ENCODE data around the gene TRPM8. TPM values are rescaled to one million over a fixed set of nuclear protein-coding genes. Genes with fewer than 3 reads are reported as not detected.

The TRPM8 gene
- total and polyA plus RNA-seq, 2 of the 8 experiments (the other 6 are each of a cell fraction or from before 2014, with no cell fraction given), result 0.18 to 0.54 TPM

DNA sequence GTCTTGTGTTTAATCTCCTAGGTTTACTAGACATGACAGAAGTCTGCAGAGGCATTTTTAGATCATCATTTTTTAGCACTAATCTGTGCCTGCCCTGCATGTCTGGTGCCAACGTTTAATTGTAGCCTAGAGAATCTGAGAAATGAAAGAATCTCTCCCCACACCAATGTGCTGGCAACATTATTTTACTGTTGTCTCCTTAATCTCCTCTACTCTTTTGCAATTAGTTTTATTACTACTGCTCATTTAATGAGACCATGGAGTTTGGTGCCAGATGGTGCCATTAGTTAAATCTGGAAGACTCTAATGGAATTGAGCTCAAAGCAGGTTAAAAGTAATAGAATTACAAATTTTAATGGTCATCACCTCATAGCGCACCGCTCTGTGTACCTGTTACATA lies 129.3 kb downstream of the TRPM8 start:
- 84% methylated on average over 3 of the region's 3 CpGs; no CpG with 5 or more reads in 1 of the 2 experiments for WGBS, 2 experiments (ENCODE audit: extremely low coverage in 1 of 2, insufficient coverage in 1 of 2, insufficient read length in 1 of 2, insufficient replicate concordance in 2 of 2, low coverage in 1 of 2, low lambda C conversion rate in 2 of 2, missing lambda C conversion rate in 1 of 2)
- no peaks in the 10 kb centered on the region for H3K4me1 ChIP-seq (replicated peaks in 1 of 4; ENCODE audit: control insufficient read depth in 3 of 4, insufficient read depth in 4 of 4, low read length in 3 of 4)
- no peaks in the 10 kb centered on the region for H3K23me2 ChIP-seq (ENCODE audit: low read depth, low read length)
- H2BK5ac ChIP-seq (ENCODE audit: low read depth, low read length), result no peak overlapping the region
- ChIA-PET CTCF (ENCODE audit: partially characterized antibody) (interaction anchor here (0.6 kb wide), 1 partner anchor 23 kb away, joined by 3 read pairs; no protein-coding TSS in a partner anchor), POLR2A (ENCODE audit: partially characterized antibody) (no interaction called here)
- H3K36me3 ChIP-seq (ENCODE audit: control insufficient read depth in 2 of 4, insufficient read depth in 4 of 4, low read length in 3 of 4), result no peaks in the 10 kb centered on the region
- no peak overlapping the region for H3K14ac ChIP-seq (ENCODE audit: insufficient read length)
- H3K79me1 ChIP-seq (ENCODE audit: low read depth, low read length), result no peaks in the 10 kb centered on the region
- H2AK5ac ChIP-seq (ENCODE audit: low read depth, low read length), result no peak overlapping the region
- TF ChIP-seq, protein P1, sequence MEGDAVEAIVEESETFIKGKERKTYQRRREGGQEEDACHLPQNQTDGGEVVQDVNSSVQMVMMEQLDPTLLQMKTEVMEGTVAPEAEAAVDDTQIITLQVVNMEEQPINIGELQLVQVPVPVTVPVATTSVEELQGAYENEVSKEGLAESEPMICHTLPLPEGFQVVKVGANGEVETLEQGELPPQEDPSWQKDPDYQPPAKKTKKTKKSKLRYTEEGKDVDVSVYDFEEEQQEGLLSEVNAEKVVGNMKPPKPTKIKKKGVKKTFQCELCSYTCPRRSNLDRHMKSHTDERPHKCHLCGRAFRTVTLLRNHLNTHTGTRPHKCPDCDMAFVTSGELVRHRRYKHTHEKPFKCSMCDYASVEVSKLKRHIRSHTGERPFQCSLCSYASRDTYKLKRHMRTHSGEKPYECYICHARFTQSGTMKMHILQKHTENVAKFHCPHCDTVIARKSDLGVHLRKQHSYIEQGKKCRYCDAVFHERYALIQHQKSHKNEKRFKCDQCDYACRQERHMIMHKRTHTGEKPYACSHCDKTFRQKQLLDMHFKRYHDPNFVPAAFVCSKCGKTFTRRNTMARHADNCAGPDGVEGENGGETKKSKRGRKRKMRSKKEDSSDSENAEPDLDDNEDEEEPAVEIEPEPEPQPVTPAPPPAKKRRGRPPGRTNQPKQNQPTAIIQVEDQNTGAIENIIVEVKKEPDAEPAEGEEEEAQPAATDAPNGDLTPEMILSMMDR (IDR thresholded peaks at IDR 0.05; ENCODE audit: control extremely low read depth in 1 of 3, insufficient read depth in 1 of 3, low read depth in 1 of 3, low read length in 3 of 3), result no peak
- TF ChIP-seq JUN (IDR thresholded peaks at IDR 0.05; ENCODE audit: low read depth, low read length) (no peak), RAD21 (IDR thresholded peaks at IDR 0.05 in 1 of 2, conservative IDR thresholded peaks at IDR 0.05 in 1 of 2; ENCODE audit: low read depth in 2 of 2, low read length in 2 of 2) (no peak)
- peaks cover 0 to 1% (median 0%) of the 10 kb centered on the region in 4 experiments; a peak in 1 of 7 replicates for H3K27me3 ChIP-seq (replicated peaks in 1 of 4; ENCODE audit: control insufficient read depth in 3 of 4, extremely low read depth in 1 of 4, insufficient read depth in 3 of 4, low read length in 3 of 4)
- H2BK120ac ChIP-seq (replicated peaks; ENCODE audit: low read depth, low read length), result no peak overlapping the region
- H3K9ac ChIP-seq (replicated peaks in 1 of 4; ENCODE audit: extremely low read depth in 1 of 4, low read depth in 3 of 4, low read length in 3 of 4), result no peak overlapping the region
- no peak overlapping the region for H3K4me3 ChIP-seq (ENCODE audit: extremely low read depth in 1 of 4, insufficient read depth in 2 of 4, low read depth in 3 of 4, low read length in 4 of 4)
- H3K27ac ChIP-seq (ENCODE audit: low read depth, low read length), result no peak overlapping the region
- no peak overlapping the region for H2AFZ ChIP-seq (ENCODE audit: low read length)
- no peak for DNase-seq (ENCODE audit: low read depth in 1 of 2, low spot score in 2 of 2)
- H2BK20ac ChIP-seq (ENCODE audit: low read length), result no peak overlapping the region
- no peak overlapping the region for H3K4me2 ChIP-seq (ENCODE audit: insufficient read depth in 1 of 2, low read depth in 2 of 2, low read length in 2 of 2)
- no peaks in the 10 kb centered on the region for H4K20me1 ChIP-seq (replicated peaks in 1 of 2; ENCODE audit: control insufficient read depth in 1 of 2, insufficient read depth in 2 of 2, low read length in 2 of 2)
- H4K5ac ChIP-seq (ENCODE audit: insufficient read length, low read depth, low read length), result no peak overlapping the region
- no peak for FAIRE-seq
- no peak overlapping the region for H2BK15ac ChIP-seq (ENCODE audit: low read length)
- no peak overlapping the region for H4K8ac ChIP-seq (ENCODE audit: extremely low read depth, insufficient read depth, low read length)
- H3K18ac ChIP-seq (ENCODE audit: extremely low read depth, low read length), result no peak overlapping the region
- H3K23ac ChIP-seq (ENCODE audit: insufficient read length), result no peak overlapping the region
- no peaks in the 10 kb centered on the region for H3K79me2 ChIP-seq (ENCODE audit: control insufficient read depth in 1 of 2, insufficient read depth in 2 of 2, low read length in 2 of 2)
- no peak overlapping the region for H2BK12ac ChIP-seq (ENCODE audit: low read depth, low read length)
- no peak overlapping the region for H4K91ac ChIP-seq (replicated peaks; ENCODE audit: insufficient read length, low read length)
- H3K4ac ChIP-seq (replicated peaks; ENCODE audit: insufficient read length, low read depth, low read length), result no peak overlapping the region
- no peak overlapping the region for H3K56ac ChIP-seq (replicated peaks; ENCODE audit: insufficient read length, low read depth, low read length)
- no peaks in the 10 kb centered on the region for H3K9me3 ChIP-seq (ENCODE audit: insufficient read depth in 2 of 2, low read depth in 1 of 2, low read length in 1 of 2)
